Stimulated activated CD8-positive, alpha-beta memory T cell treated with anti-CD3 and anti-CD28 coated beads, Interleukin-4, amount 100 ng/mL, for 1 hour (primary cell): Measurements from ENCODE around the gene CNTNAP4.

Experiments
- DNase-seq, 2 donors: peaks; one replicate each; pipeline ENCODE4 v3.0.0-alpha.2; 2020; ENCODE audit warnings: low read depth in 2 of 2, low spot score in 1 of 2

Gene CNTNAP4

GRCh38 chr16:76303637-76304314 is 26.6 kb downstream of the CNTNAP4 start:
- no peak for DNase-seq

GRCh38 chr16:76309639-76310335 is 32.6 kb downstream of the CNTNAP4 start:
- DNase-seq = no peak

- no peak for DNase-seq
These were observed 34.1 kb downstream of the CNTNAP4 start for GRCh38 chr16:76311260-76311659.

GRCh38 chr16:76318565-76318964 is 41.4 kb downstream of the CNTNAP4 start:
- no peak for DNase-seq

GRCh38 chr16:76329106-76329505 is 51.9 kb downstream of the CNTNAP4 start:
- DNase-seq = no peak

GRCh38 chr16:76335180-76335974 is 58.2 kb downstream of the CNTNAP4 start:
- DNase-seq = no peak

GRCh38 chr16:76336112-76336511 is 58.9 kb downstream of the CNTNAP4 start:
- no peak for DNase-seq

GRCh38 chr16:76338472-76338871 is 61.3 kb downstream of the CNTNAP4 start:
- DNase-seq = no peak

GRCh38 chr16:76343769-76344168 is 66.6 kb downstream of the CNTNAP4 start:
- no peak for DNase-seq

- no peak for DNase-seq
These were observed 68.0 kb downstream of the CNTNAP4 start for GRCh38 chr16:76345163-76345661.

GRCh38 chr16:76346210-76346609 is 69.0 kb downstream of the CNTNAP4 start:
- no peak for DNase-seq

GRCh38 chr16:76351441-76351840 is 74.2 kb downstream of the CNTNAP4 start:
- DNase-seq = no peak

GRCh38 chr16:76360404-76360803 is 83.2 kb downstream of the CNTNAP4 start:
- no peak for DNase-seq

GRCh38 chr16:76370344-76370743 is 93.1 kb downstream of the CNTNAP4 start:
- no peak for DNase-seq

GRCh38 chr16:76371441-76371840 is 94.2 kb downstream of the CNTNAP4 start:
- no peak for DNase-seq

GRCh38 chr16:76373998-76374397 is 96.8 kb downstream of the CNTNAP4 start:
- DNase-seq = no peak

GRCh38 chr16:76376988-76377387 is 99.8 kb downstream of the CNTNAP4 start:
- no peak for DNase-seq

- no peak for DNase-seq
These were observed 100.8 kb downstream of the CNTNAP4 start for GRCh38 chr16:76378020-76378419.

GRCh38 chr16:76381096-76381495 is 103.9 kb downstream of the CNTNAP4 start:
- no peak for DNase-seq

GRCh38 chr16:76385601-76386230 is 108.5 kb downstream of the CNTNAP4 start:
- DNase-seq = no peak

GRCh38 chr16:76386784-76387183 is 109.6 kb downstream of the CNTNAP4 start:
- no peak for DNase-seq
